HFF-Myc (cell line): ENCODE data around the gene LTBP2.

Experiments used
- DNase-seq: peaks from one replicate; pipeline ENCODE4 v3.0.0-alpha.2; 2011; ENCODE audit warnings: low read depth; ENCODE audit errors: extremely low read depth
- H3K4me3 ChIP-seq: replicated peaks from 2 replicates; pipeline ENCODE4 v1.5.1; 2011; ENCODE audit warnings: low read depth, mild to moderate bottlenecking, control low read depth, low read length
- CTCF ChIP-seq: IDR thresholded peaks from 2 replicates; pipeline ENCODE4 v1.5.1; 2012; ENCODE audit warnings: mild to moderate bottlenecking, low read depth, low read length, control low read depth; ENCODE audit errors: missing control alignments

LTBP2 gene

GRCh38 chr14:74488786-74489397 lies 123.1 kb downstream of the LTBP2 start:
- TF ChIP-seq CTCF, result no peak
- no peak for DNase-seq
- H3K4me3 ChIP-seq, result no peak overlapping the region

- H3K4me3 ChIP-seq, result no peak overlapping the region
- no peak for TF ChIP-seq CTCF
- no peak for DNase-seq
Measured at GRCh38 chr14:74486164-74486563, 125.9 kb downstream of the LTBP2 start.

- no peak for DNase-seq
- H3K4me3 ChIP-seq, result no peak overlapping the region
- no peak for TF ChIP-seq CTCF
Measured at GRCh38 chr14:74483321-74483720, 128.7 kb downstream of the LTBP2 start.

- no peak overlapping the region for H3K4me3 ChIP-seq
- TF ChIP-seq CTCF, result no peak
- DNase-seq, result no peak
Measured at GRCh38 chr14:74482571-74482970, 129.5 kb downstream of the LTBP2 start.

GRCh38 chr14:74480046-74480445 lies 132.0 kb downstream of the LTBP2 start:
- H3K4me3 ChIP-seq, result no peak overlapping the region
- no peak for TF ChIP-seq CTCF
- DNase-seq, result no peak

GRCh38 chr14:74478996-74479635 lies 132.9 kb downstream of the LTBP2 start:
- DNase-seq, result no peak

More at GRCh38 chr14:74478996-74479635, 132.9 kb downstream of the LTBP2 start:
- peak; percentile 84 for TF ChIP-seq CTCF
- H3K4me3 ChIP-seq, result no peak overlapping the region
